ENCODE data around the gene RGL1.

Gene RGL1

GRCh38 chr1:183832459-183832858, 27.5 kb downstream of the RGL1 start:
- CTCF ChIA-PET = interaction anchor here (1.7 to 2.6 kb wide), 2 partner anchors 25 to 148 kb away, joined by 3 to 6 read pairs; no protein-coding TSS in a partner anchor
- H3K4me3 ChIP-seq (ENCODE audit: low read depth, low read length) = no peak overlapping the region
- TF ChIP-seq CTCF (IDR thresholded peaks at IDR 0.05; ENCODE audit: insufficient read depth, low read length, missing control alignments) = no peak
- POLR2A ChIA-PET = no interaction called here
- DNase-seq (ENCODE audit: low read depth, low spot score) = no peak

- H3K4me3 ChIP-seq (ENCODE audit: low read depth, low read length) = no peak overlapping the region
- CTCF ChIA-PET = no interaction called here
- no peak for TF ChIP-seq CTCF (IDR thresholded peaks at IDR 0.05; ENCODE audit: insufficient read depth, low read length, missing control alignments)
- POLR2A ChIA-PET = no interaction called here
- no peak for DNase-seq (ENCODE audit: low read depth, low spot score)
Measured at GRCh38 chr1:183834568-183834967, 29.6 kb downstream of the RGL1 start.

GRCh38 chr1:183836598-183836997, 31.7 kb downstream of the RGL1 start:
- no peak overlapping the region for H3K4me3 ChIP-seq (ENCODE audit: low read depth, low read length)
- no peak for DNase-seq (ENCODE audit: low read depth, low spot score)
- no peak for TF ChIP-seq CTCF (IDR thresholded peaks at IDR 0.05; ENCODE audit: insufficient read depth, low read length, missing control alignments)
- CTCF ChIA-PET = no interaction called here
- POLR2A ChIA-PET = no interaction called here

GRCh38 chr1:183837062-183837461, 32.1 kb downstream of the RGL1 start:
- H3K4me3 ChIP-seq (ENCODE audit: low read depth, low read length) = no peak overlapping the region
- ChIA-PET CTCF (no interaction called here), POLR2A (no interaction called here)
- no peak for TF ChIP-seq CTCF (IDR thresholded peaks at IDR 0.05; ENCODE audit: insufficient read depth, low read length, missing control alignments)
- DNase-seq (ENCODE audit: low read depth, low spot score) = no peak

- TF ChIP-seq CTCF (IDR thresholded peaks at IDR 0.05; ENCODE audit: insufficient read depth, low read length, missing control alignments) = no peak
- CTCF ChIA-PET = no interaction called here
- POLR2A ChIA-PET = no interaction called here
Measured at GRCh38 chr1:183838221-183838620, 33.3 kb downstream of the RGL1 start.

GRCh38 chr1:183840140-183840539, 35.2 kb downstream of the RGL1 start:
- DNase-seq (ENCODE audit: low read depth, low spot score) = no peak
- TF ChIP-seq CTCF (IDR thresholded peaks at IDR 0.05; ENCODE audit: insufficient read depth, low read length, missing control alignments) = no peak
- ChIA-PET CTCF (no interaction called here), POLR2A (no interaction called here)
- H3K4me3 ChIP-seq (ENCODE audit: low read depth, low read length) = no peak overlapping the region

More at GRCh38 chr1:183838221-183838620, 33.3 kb downstream of the RGL1 start:
- DNase-seq (ENCODE audit: low read depth, low spot score) = no peak
- H3K4me3 ChIP-seq (ENCODE audit: low read depth, low read length) = no peak overlapping the region

Measured in AG04449 (cell line).